ENCODE data around the gene ENOX1.

DNA sequence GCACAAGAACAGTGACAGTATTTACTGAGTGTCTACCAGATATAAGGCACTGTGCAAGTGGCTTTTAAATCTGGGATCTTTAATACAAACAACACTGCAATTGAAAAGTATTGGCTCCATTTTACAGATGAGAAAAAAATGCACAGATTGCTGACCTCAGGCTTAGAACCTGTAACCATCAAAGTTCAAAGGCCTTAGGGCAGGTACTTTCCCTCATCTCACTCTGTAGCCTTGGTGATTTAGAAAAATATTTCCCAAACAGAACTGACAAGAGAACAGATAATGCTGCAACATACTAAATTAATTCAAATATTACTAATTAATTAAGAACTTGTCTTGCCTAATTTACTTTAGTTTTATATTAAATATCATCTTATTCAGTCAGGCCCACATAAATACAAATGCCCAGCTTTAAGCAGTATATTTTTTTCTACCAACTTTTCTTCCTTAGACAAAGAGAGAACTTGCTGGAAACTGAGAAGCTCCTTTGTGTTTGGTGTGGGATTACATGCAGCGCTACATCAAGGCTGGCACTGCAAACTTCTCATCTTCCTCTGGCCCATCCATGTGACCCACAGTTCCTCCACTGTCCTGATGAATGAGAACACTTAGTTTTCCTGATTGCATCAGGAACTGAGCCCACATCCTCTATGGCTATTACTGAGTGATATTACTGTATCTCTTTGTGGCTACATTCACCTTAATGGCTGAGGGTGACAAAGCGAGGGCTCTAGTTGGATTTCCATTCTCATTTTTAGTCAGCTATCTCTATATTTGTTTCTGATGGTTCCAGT lies 302.1 kb downstream of the ENOX1 start:
- TF ChIP-seq REST (IDR thresholded peaks at IDR 0.05; ENCODE audit: insufficient read depth in 1 of 2, low read depth in 2 of 2, low read length in 2 of 2) (no peak), POLR2AphosphoS5 (IDR thresholded peaks at IDR 0.05; ENCODE audit: low read depth, low read length) (no peak), SIN3A (IDR thresholded peaks at IDR 0.05; ENCODE audit: borderline replicate concordance, insufficient read depth, low read length) (no peak), TAF1 (IDR thresholded peaks at IDR 0.05; ENCODE audit: borderline replicate concordance, insufficient read depth, low read length) (no peak)

Measured in PFSK-1 (cell line).